WTC11 (cell line): ENCODE measurements around the gene AURKAIP1. TPM values are rescaled to one million over a fixed set of nuclear protein-coding genes. Genes with fewer than 3 reads are reported as not detected.

Source experiments
- ATAC-seq: fragments of 200-7000 bp; cut with Tn5 transposase; 2 replicates; pipeline ENCODE4 v1.10.0; 2021; ENCODE audit warnings: mild to moderate bottlenecking, moderate library complexity
- CTCF ChIA-PET: fragments of 300-600 bp; sonication (Branson Sonifier 250); formaldehyde crosslinking; loops from one replicate; lab custom pipeline; 2021; ENCODE audit warnings: antibody characterized with exemption; lab: Charles Lee
- POLR2A ChIA-PET: fragments of 350-600 bp; sonication (Branson Sonifier 250); formaldehyde crosslinking; loops from one replicate; lab custom pipeline; 2021; ENCODE audit warnings: antibody characterized with exemption; lab: Charles Lee
- DNase-seq: peaks from one replicate; pipeline ENCODE4 v3.0.0; 2021; ENCODE audit warnings: low spot score
- H3K27ac Mint-ChIP-seq: 2 replicates; pipeline ENCODE4 v1.8.0; 2021; ENCODE audit warnings: mixed read lengths
- H3K27me3 Mint-ChIP-seq: 2 replicates; pipeline ENCODE4 v1.8.0; 2021; ENCODE audit warnings: low read depth, mild to moderate bottlenecking, moderate library complexity, mixed read lengths
- H3K36me3 Mint-ChIP-seq: 2 replicates; pipeline ENCODE4 v1.8.0; 2021; ENCODE audit warnings: mixed read lengths
- H3K4me1 Mint-ChIP-seq: 2 replicates; pipeline ENCODE4 v1.8.0; 2022; ENCODE audit warnings: mixed read lengths
- H3K4me3 Mint-ChIP-seq: 2 replicates; pipeline ENCODE4 v1.8.0; 2021; ENCODE audit warnings: mild to moderate bottlenecking, moderate library complexity, mixed read lengths
- H3K9me3 Mint-ChIP-seq: 2 replicates; pipeline ENCODE4 v1.8.0; 2021; ENCODE audit warnings: mixed read lengths
- ATF6 ChIP-seq: sonication (generic); formaldehyde crosslinking; IDR thresholded peaks from 2 replicates; pipeline ENCODE4 v1.8.1; 2023; ENCODE audit warnings: mild to moderate bottlenecking, missing genetic modification reagents
- CREM ChIP-seq: sonication (generic); formaldehyde crosslinking; IDR thresholded peaks from 2 replicates; pipeline ENCODE4 v1.8.1; 2022; ENCODE audit warnings: mild to moderate bottlenecking, missing genetic modification reagents, moderate library complexity
- CTCF ChIP-seq: fragments of 200-600 bp; IDR thresholded peaks from 2 replicates; pipeline ENCODE4 v1.8.0; 2022; ENCODE audit warnings: antibody characterized with exemption
- E2F1 ChIP-seq: sonication (generic); formaldehyde crosslinking; IDR thresholded peaks from 2 replicates; pipeline ENCODE4 v1.8.0; 2022; ENCODE audit warnings: mild to moderate bottlenecking, missing genetic modification reagents
- E2F5 ChIP-seq: sonication (generic); formaldehyde crosslinking; IDR thresholded peaks from 2 replicates; pipeline ENCODE4 v1.8.1; 2022; ENCODE audit warnings: mild to moderate bottlenecking, moderate library complexity, missing genetic modification reagents
- ELF4 ChIP-seq: sonication (generic); formaldehyde crosslinking; IDR thresholded peaks from 2 replicates; pipeline ENCODE4 v1.8.1; 2022; ENCODE audit warnings: low read depth, mild to moderate bottlenecking, moderate library complexity, missing genetic modification reagents
- FOXJ3 ChIP-seq: sonication (generic); formaldehyde crosslinking; IDR thresholded peaks from 2 replicates; pipeline ENCODE4 v1.9.0; 2021; ENCODE audit warnings: missing genetic modification reagents, mild to moderate bottlenecking, borderline replicate concordance
- FOXK1 ChIP-seq: sonication (generic); formaldehyde crosslinking; IDR thresholded peaks from 2 replicates; pipeline ENCODE4 v1.8.0; 2022; ENCODE audit warnings: mild to moderate bottlenecking, moderate library complexity, missing genetic modification reagents
- GRHL2 ChIP-seq: fragments of 250-450 bp; sonication (Bioruptor Pico); IDR thresholded peaks from 2 replicates; pipeline ENCODE4 v1.8.0; 2022; ENCODE audit warnings: mild to moderate bottlenecking, moderate library complexity; ENCODE audit not compliant: insufficient replicate concordance, severe bottlenecking
- KAT7 ChIP-seq: sonication (generic); formaldehyde crosslinking; IDR thresholded peaks from 2 replicates; pipeline ENCODE4 v1.8.1; 2023; ENCODE audit warnings: missing genetic modification reagents, mild to moderate bottlenecking, borderline replicate concordance
- MAX ChIP-seq: sonication (generic); formaldehyde crosslinking; IDR thresholded peaks from 2 replicates; pipeline ENCODE4 v1.8.0; 2022; ENCODE audit warnings: mild to moderate bottlenecking, missing genetic modification reagents
- MXD4 ChIP-seq: fragments of 250-450 bp; sonication (Bioruptor Pico); IDR thresholded peaks from 2 replicates; pipeline ENCODE4 v1.8.0; 2021; ENCODE audit warnings: mild to moderate bottlenecking, moderate library complexity, borderline replicate concordance
- NFYB ChIP-seq: sonication (generic); formaldehyde crosslinking; conservative IDR thresholded peaks from 2 replicates; pipeline ENCODE4 v1.8.0; 2022; ENCODE audit warnings: low read depth, missing genetic modification reagents
- NR1H2 ChIP-seq: sonication (generic); formaldehyde crosslinking; IDR thresholded peaks from 2 replicates; pipeline ENCODE4 v1.9.0; 2021; ENCODE audit warnings: mild to moderate bottlenecking, moderate library complexity, missing genetic modification reagents
- USF1 ChIP-seq: sonication (generic); formaldehyde crosslinking; IDR thresholded peaks from 2 replicates; pipeline ENCODE4 v1.8.0; 2022; ENCODE audit warnings: mild to moderate bottlenecking, missing genetic modification reagents
- ZNF138 ChIP-seq: sonication (generic); formaldehyde crosslinking; conservative IDR thresholded peaks from 2 replicates; pipeline ENCODE4 v1.8.1; 2022; ENCODE audit warnings: mild to moderate bottlenecking, moderate library complexity, missing genetic modification reagents
- ZNF219 ChIP-seq: sonication (generic); formaldehyde crosslinking; IDR thresholded peaks from 2 replicates; pipeline ENCODE4 v1.8.0; 2023; ENCODE audit warnings: missing genetic modification reagents, mild to moderate bottlenecking, borderline replicate concordance
- ZNF232 ChIP-seq: sonication (generic); formaldehyde crosslinking; IDR thresholded peaks from 2 replicates; pipeline ENCODE4 v1.8.0; 2022; ENCODE audit warnings: mild to moderate bottlenecking, missing genetic modification reagents
- ZNF416 ChIP-seq: fragments of 250-450 bp; sonication (Bioruptor Pico); IDR thresholded peaks from 2 replicates; pipeline ENCODE4 v1.9.0; 2021; ENCODE audit warnings: mild to moderate bottlenecking, inconsistent platforms
- ZSCAN18 ChIP-seq: fragments of 250-450 bp; sonication (Bioruptor Pico); IDR thresholded peaks from 2 replicates; pipeline ENCODE4 v2.1.2; 2022; ENCODE audit warnings: mild to moderate bottlenecking, moderate library complexity
- total RNA-seq: library from RNA; stranded (reverse); gene quantifications from 3 replicates; pipeline ENCODE4 v1.2.3, GENCODE V29; 2021

Gene AURKAIP1
- total RNA-seq, 1 experiment from 2014 or later, result 268 TPM

GRCh38 chr1:1331068-1331965 is 43.7 kb downstream of the AURKAIP1 start, which contains the start of gene TAS1R3:
Gene TAS1R3, plus strand, starts transcription at chr1:1331280. Its CDS starts 66 bp downstream, at chr1:1331346.
- Mint-ChIP-seq H3K4me3 (no peak within 1 kb of the TSS), H3K27ac (no peak within 1 kb of the TSS; the same call in 1 of the 2 replicates), H3K36me3 (no peaks in the 10 kb centered on the region), H3K27me3 (no peaks in the 10 kb centered on the region), H3K9me3 (peaks cover 4% of the 10 kb centered on the region), H3K4me1 (no peaks in the 10 kb centered on the region)
- ChIA-PET CTCF (interaction anchor here (1.0 kb wide), 1 partner anchor 41 kb away, joined by 3 read pairs; no protein-coding TSS in a partner anchor), POLR2A (interaction anchor here (0.5 to 2.0 kb wide), 4 partner anchors 12 to 276 kb away, joined by 3 to 5 read pairs (median 4); no protein-coding TSS in a partner anchor)
- ATAC-seq (no peak), DNase-seq (no peak)
- TF ChIP-seq KAT7, result no peak
- no peak for TF ChIP-seq ZSCAN18 (CRISPR knock-in tag)
- TF ChIP-seq CTCF, result no peak
- TF ChIP-seq ZNF219 (CRISPR knock-in tag), result no peak
- no peak for TF ChIP-seq ZNF138 (CRISPR knock-in tag)
- no peak for TF ChIP-seq USF1 (CRISPR knock-in tag)
- no peak for TF ChIP-seq MXD4 (CRISPR knock-in tag)
- no peak for TF ChIP-seq NR1H2
- TF ChIP-seq ELF4, result no peak
- no peak for TF ChIP-seq E2F1 (CRISPR knock-in tag)
- TF ChIP-seq FOXK1 (CRISPR knock-in tag), result no peak
- no peak for TF ChIP-seq ATF6 (CRISPR knock-in tag)

GRCh38 chr1:1330366-1331067 is 44.5 kb downstream of the AURKAIP1 start:
- Mint-ChIP-seq H3K9me3 (peaks cover 4% of the 10 kb centered on the region), H3K36me3 (no peaks in the 10 kb centered on the region), H3K4me3 (no peak overlapping the region), H3K4me1 (no peaks in the 10 kb centered on the region), H3K27me3 (no peaks in the 10 kb centered on the region), H3K27ac (no peak overlapping the region)
- ATAC-seq, result no peak
- no peak for DNase-seq
- ChIA-PET CTCF (no interaction called here), POLR2A (interaction anchor here (0.6 kb wide), 1 partner anchor 276 kb away, joined by 4 read pairs; no protein-coding TSS in a partner anchor)
- TF ChIP-seq MAX (no peak), ZNF232 (CRISPR knock-in tag) (no peak), ZNF416 (CRISPR knock-in tag) (no peak), CREM (CRISPR knock-in tag) (no peak), NFYB (CRISPR knock-in tag) (no peak), E2F5 (no peak), FOXJ3 (no peak), GRHL2 (CRISPR knock-in tag) (no peak)
